Astrocyte of the cerebellum (primary cell): ENCODE measurements around the gene DCAF16.

ENCODE experiments used
- DNase-seq: peaks from one replicate; pipeline ENCODE4 v3.0.0-alpha.2; 2011; ENCODE audit warnings: low read depth
- H3K4me3 ChIP-seq: 2 replicates; pipeline ENCODE4 v1.5.1; 2011; ENCODE audit warnings: mild to moderate bottlenecking, low read depth, low read length, moderate library complexity
- in situ Hi-C: cut with HindIII; loops from 2 replicates; pipeline ENCODE4 v1.10.0; 2017; ENCODE audit warnings: low sequenced_read_pairs
- TF ChIP-seq, protein P1 (sequence below): IDR thresholded peaks from 2 replicates; pipeline ENCODE4 v1.5.1; 2012; ENCODE audit warnings: low read length, low read depth, moderate library complexity, mild to moderate bottlenecking; ENCODE audit errors: missing control alignments

DCAF16 gene

GRCh38 chr4:17823871-17824669, 13.5 kb upstream of the DCAF16 start:
- in situ Hi-C loops, result no loop called here
- H3K4me3 ChIP-seq, result no peak overlapping the region
- TF ChIP-seq, protein P1, sequence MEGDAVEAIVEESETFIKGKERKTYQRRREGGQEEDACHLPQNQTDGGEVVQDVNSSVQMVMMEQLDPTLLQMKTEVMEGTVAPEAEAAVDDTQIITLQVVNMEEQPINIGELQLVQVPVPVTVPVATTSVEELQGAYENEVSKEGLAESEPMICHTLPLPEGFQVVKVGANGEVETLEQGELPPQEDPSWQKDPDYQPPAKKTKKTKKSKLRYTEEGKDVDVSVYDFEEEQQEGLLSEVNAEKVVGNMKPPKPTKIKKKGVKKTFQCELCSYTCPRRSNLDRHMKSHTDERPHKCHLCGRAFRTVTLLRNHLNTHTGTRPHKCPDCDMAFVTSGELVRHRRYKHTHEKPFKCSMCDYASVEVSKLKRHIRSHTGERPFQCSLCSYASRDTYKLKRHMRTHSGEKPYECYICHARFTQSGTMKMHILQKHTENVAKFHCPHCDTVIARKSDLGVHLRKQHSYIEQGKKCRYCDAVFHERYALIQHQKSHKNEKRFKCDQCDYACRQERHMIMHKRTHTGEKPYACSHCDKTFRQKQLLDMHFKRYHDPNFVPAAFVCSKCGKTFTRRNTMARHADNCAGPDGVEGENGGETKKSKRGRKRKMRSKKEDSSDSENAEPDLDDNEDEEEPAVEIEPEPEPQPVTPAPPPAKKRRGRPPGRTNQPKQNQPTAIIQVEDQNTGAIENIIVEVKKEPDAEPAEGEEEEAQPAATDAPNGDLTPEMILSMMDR, result no peak
- DNase-seq, result no peak

GRCh38 chr4:17817027-17817426, 6.5 kb upstream of the DCAF16 start:
- no peak overlapping the region for H3K4me3 ChIP-seq
- peak; percentile 75 for DNase-seq

GRCh38 chr4:17816142-17816541, 5.6 kb upstream of the DCAF16 start:
- no peak overlapping the region for H3K4me3 ChIP-seq
- in situ Hi-C loops, result no loop called here
- no peak for DNase-seq
- TF ChIP-seq, protein P1, result no peak

More at GRCh38 chr4:17817027-17817426, 6.5 kb upstream of the DCAF16 start:
- in situ Hi-C loops, result no loop called here
- TF ChIP-seq, protein P1, result peak; percentile 48

GRCh38 chr4:17814140-17814539, 3.6 kb upstream of the DCAF16 start:
- peak overlapping the region; percentile 2 for H3K4me3 ChIP-seq
- in situ Hi-C loops, result no loop called here
- TF ChIP-seq, protein P1, result no peak
- no peak for DNase-seq

DNA sequence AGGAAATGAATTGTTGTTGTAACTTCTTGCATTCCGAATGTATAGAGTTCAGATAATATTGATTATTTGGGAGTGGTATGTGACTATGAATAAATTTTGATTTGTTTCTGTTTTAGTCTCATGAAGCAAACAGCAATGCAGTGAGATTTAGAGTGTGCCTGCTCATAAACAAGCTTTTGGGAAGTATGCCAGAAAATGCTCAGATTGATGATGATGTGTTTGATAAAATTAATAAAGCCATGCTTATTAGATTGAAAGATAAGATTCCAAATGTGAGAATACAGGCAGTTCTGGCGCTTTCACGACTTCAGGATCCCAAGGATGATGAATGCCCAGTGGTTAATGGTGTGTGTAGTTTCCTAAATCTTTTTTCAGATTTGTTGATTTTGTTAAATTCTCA, 2.2 kb upstream of the DCAF16 start:
- TF ChIP-seq, protein P1, result no peak
- peak overlapping the region; percentile 13 for H3K4me3 ChIP-seq
- in situ Hi-C loops, result no loop called here
- DNase-seq, result no peak

DNA sequence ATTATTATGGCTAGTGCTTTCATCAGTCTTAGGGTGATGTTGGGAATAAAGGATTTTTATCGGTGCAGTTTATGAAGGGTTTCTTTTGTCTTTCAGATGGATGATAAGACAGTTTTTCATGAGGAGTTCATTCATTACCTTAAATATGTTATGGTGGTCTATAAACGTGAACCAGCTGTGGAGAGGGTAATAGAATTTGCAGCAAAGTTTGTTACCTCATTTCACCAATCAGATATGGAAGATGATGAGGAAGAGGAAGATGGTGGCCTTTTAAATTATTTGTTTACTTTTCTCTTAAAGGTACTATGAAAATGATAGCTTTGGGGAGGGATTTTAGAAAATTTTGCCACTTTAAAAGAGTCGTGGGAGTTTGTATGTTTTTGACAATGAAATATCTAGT, 1.6 kb upstream of the DCAF16 start:
- peak overlapping the region; percentile 88 for H3K4me3 ChIP-seq
- TF ChIP-seq, protein P1, result no peak
- in situ Hi-C loops, result no loop called here
- DNase-seq, result no peak
